GM23248 (cell line): ENCODE data around the gene FAM163B.

Experiments
- EZH2 ChIP-seq: fragments of 200-600 bp; sonication (generic); IDR thresholded peaks from 2 replicates; pipeline ENCODE4 v1.6.1; 2018; ENCODE audit warnings: antibody characterized with exemption, mild to moderate bottlenecking; ENCODE audit not compliant: insufficient read depth, poor library complexity, severe bottlenecking
- EZH2phosphoT487 ChIP-seq: fragments of 200-600 bp; sonication (generic); IDR thresholded peaks from 2 replicates; pipeline ENCODE4 v1.6.1; 2018; ENCODE audit warnings: antibody characterized with exemption, moderate library complexity, mild to moderate bottlenecking, low read depth; ENCODE audit not compliant: insufficient read depth

DNA sequence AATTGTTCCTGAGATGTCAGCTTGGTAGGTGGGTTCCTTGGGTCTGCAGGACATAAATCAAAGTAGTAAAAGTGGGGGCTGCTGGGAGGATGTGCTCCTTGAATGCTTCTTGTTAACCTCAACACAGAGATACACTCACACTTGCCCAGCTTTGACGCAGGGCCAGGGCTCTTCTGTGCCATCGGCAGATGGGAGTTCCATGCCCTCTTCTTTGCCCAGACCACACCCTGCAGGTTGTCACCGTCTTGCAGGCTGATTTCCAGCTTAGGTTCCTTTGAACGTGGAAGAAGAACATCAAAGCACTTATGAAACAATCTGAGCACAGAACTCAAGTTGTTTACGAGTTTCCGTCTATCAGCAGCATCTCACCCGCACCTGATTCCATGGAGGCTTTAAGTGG is 38.0 kb upstream of the FAM163B start:
- no peak for TF ChIP-seq EZH2
- no peak for TF ChIP-seq EZH2phosphoT487
